SJCRH30 (cell line): Measurements from ENCODE around the gene SLC17A9. TPM values are rescaled to one million over a fixed set of nuclear protein-coding genes. Genes with fewer than 3 reads are reported as not detected.
A peak's percentile ranks its signal among the peaks of the same experiment; 100 is the strongest.

Experiments used
- DNase-seq, 2 experiments: peaks; one replicate each; pipeline ENCODE4 v3.0.0-alpha.2; 2015 to 2020
- H3K27ac ChIP-seq: fragments of 250-450 bp; sonication (Bioruptor Pico); 2 replicates; pipeline ENCODE4 v1.5.1; 2020; ENCODE audit warnings: mild to moderate bottlenecking, moderate library complexity
- H3K27me3 ChIP-seq: fragments of 250-450 bp; sonication (Bioruptor Pico); 2 replicates; pipeline ENCODE4 v1.5.1; 2020; ENCODE audit warnings: mild to moderate bottlenecking, moderate library complexity
- H3K36me3 ChIP-seq: fragments of 250-450 bp; sonication (Bioruptor Pico); 2 replicates; pipeline ENCODE4 v1.5.1; 2020; ENCODE audit warnings: mild to moderate bottlenecking, moderate library complexity
- H3K4me1 ChIP-seq: fragments of 250-450 bp; sonication (Bioruptor Pico); 2 replicates; pipeline ENCODE4 v1.5.1; 2020; ENCODE audit warnings: mild to moderate bottlenecking, moderate library complexity
- H3K4me3 ChIP-seq: fragments of 250-450 bp; sonication (Bioruptor Pico); 2 replicates; pipeline ENCODE4 v1.5.1; 2020; ENCODE audit warnings: mild to moderate bottlenecking, moderate library complexity
- H3K9me3 ChIP-seq: fragments of 250-450 bp; sonication (Bioruptor Pico); replicated peaks from 2 replicates; pipeline ENCODE4 v1.5.1; 2020; ENCODE audit warnings: mild to moderate bottlenecking, moderate library complexity
- total RNA-seq: library from RNA; depleted of rRNA; stranded (reverse); fragments of >200 nt; shearing (Covaris generic); gene quantifications from 2 replicates; pipeline ENCODE4 v1.2.3, GENCODE V29; 2014

SLC17A9 gene
- total RNA-seq, 1 experiment from 2014 or later = 2.1 TPM

GRCh38 chr20:62962891-62963613, 10.5 kb downstream of the SLC17A9 start:
- no peak for DNase-seq
- no peak overlapping the region for H3K27ac ChIP-seq
- no peaks in the 10 kb centered on the region for H3K36me3 ChIP-seq
- H3K27me3 ChIP-seq = peaks cover 16% of the 10 kb centered on the region
- no peak overlapping the region for H3K4me3 ChIP-seq
- peaks cover 25% of the 10 kb centered on the region for H3K4me1 ChIP-seq
- no peaks in the 10 kb centered on the region for H3K9me3 ChIP-seq

GRCh38 chr20:62963614-62964397, 11.3 kb downstream of the SLC17A9 start:
- Histone ChIP-seq H3K27ac (no peak overlapping the region), H3K4me1 (peaks cover 25% of the 10 kb centered on the region), H3K4me3 (no peak overlapping the region), H3K27me3 (peaks cover 24% of the 10 kb centered on the region), H3K36me3 (no peaks in the 10 kb centered on the region), H3K9me3 (no peaks in the 10 kb centered on the region)
- DNase-seq = no peak

GRCh38 chr20:62964700-62965099, 12.2 kb downstream of the SLC17A9 start:
- Histone ChIP-seq H3K9me3 (no peaks in the 10 kb centered on the region), H3K4me1 (peaks cover 25% of the 10 kb centered on the region), H3K4me3 (no peak overlapping the region), H3K36me3 (no peaks in the 10 kb centered on the region), H3K27ac (no peak overlapping the region), H3K27me3 (peaks cover 33% of the 10 kb centered on the region)
- DNase-seq = no peak

GRCh38 chr20:62965363-62965771, 12.9 kb downstream of the SLC17A9 start:
- H3K9me3 ChIP-seq = no peaks in the 10 kb centered on the region
- peak in 1 of 2 experiments; percentile 57 for DNase-seq
- peaks cover 24% of the 10 kb centered on the region for H3K4me1 ChIP-seq
- no peak overlapping the region for H3K4me3 ChIP-seq
- no peak overlapping the region for H3K27ac ChIP-seq
- peaks cover 40% of the 10 kb centered on the region for H3K27me3 ChIP-seq
- H3K36me3 ChIP-seq = no peaks in the 10 kb centered on the region

- H3K27ac ChIP-seq = no peak overlapping the region
- no peak for DNase-seq
- no peaks in the 10 kb centered on the region for H3K36me3 ChIP-seq
- H3K4me3 ChIP-seq = no peak overlapping the region
- H3K4me1 ChIP-seq = peaks cover 21% of the 10 kb centered on the region
- H3K9me3 ChIP-seq = no peaks in the 10 kb centered on the region
- peaks cover 48% of the 10 kb centered on the region for H3K27me3 ChIP-seq
These were observed 14.0 kb downstream of the SLC17A9 start for GRCh38 chr20:62966212-62967148.

GRCh38 chr20:62967149-62967501, 14.6 kb downstream of the SLC17A9 start:
- H3K4me1 ChIP-seq = peaks cover 16% of the 10 kb centered on the region
- DNase-seq = no peak
- H3K36me3 ChIP-seq = no peaks in the 10 kb centered on the region
- H3K27ac ChIP-seq = no peak overlapping the region
- no peak overlapping the region for H3K4me3 ChIP-seq
- no peaks in the 10 kb centered on the region for H3K9me3 ChIP-seq
- H3K27me3 ChIP-seq = peaks cover 48% of the 10 kb centered on the region

GRCh38 chr20:62967628-62968351, 15.3 kb downstream of the SLC17A9 start:
- Histone ChIP-seq H3K36me3 (no peaks in the 10 kb centered on the region), H3K27me3 (peaks cover 48% of the 10 kb centered on the region), H3K4me3 (no peak overlapping the region), H3K9me3 (no peaks in the 10 kb centered on the region), H3K4me1 (peaks cover 9% of the 10 kb centered on the region; the same call in 1 of the 2 replicates), H3K27ac (no peak overlapping the region)
- no peak for DNase-seq

GRCh38 chr20:62968378-62969178, 16.1 kb downstream of the SLC17A9 start:
- no peaks in the 10 kb centered on the region for H3K9me3 ChIP-seq
- peaks cover 9% of the 10 kb centered on the region; the same call in 1 of the 2 replicates for H3K4me1 ChIP-seq
- H3K4me3 ChIP-seq = no peak overlapping the region
- no peak for DNase-seq
- no peaks in the 10 kb centered on the region for H3K36me3 ChIP-seq
- H3K27me3 ChIP-seq = peaks cover 48% of the 10 kb centered on the region
- no peak overlapping the region for H3K27ac ChIP-seq

GRCh38 chr20:62969179-62969760, 16.8 kb downstream of the SLC17A9 start:
- H3K27ac ChIP-seq = no peak overlapping the region
- peaks cover 53% of the 10 kb centered on the region for H3K27me3 ChIP-seq
- no peak overlapping the region for H3K4me3 ChIP-seq
- no peak for DNase-seq
- no peaks in the 10 kb centered on the region for H3K9me3 ChIP-seq
- H3K4me1 ChIP-seq = peaks cover 9% of the 10 kb centered on the region; the same call in 1 of the 2 replicates
- H3K36me3 ChIP-seq = no peaks in the 10 kb centered on the region

- no peak overlapping the region for H3K4me3 ChIP-seq
- no peaks in the 10 kb centered on the region for H3K9me3 ChIP-seq
- no peak for DNase-seq
- peaks cover 8% of the 10 kb centered on the region; the same call in 1 of the 2 replicates for H3K4me1 ChIP-seq
- H3K27me3 ChIP-seq = peaks cover 60% of the 10 kb centered on the region
- H3K36me3 ChIP-seq = no peaks in the 10 kb centered on the region
- H3K27ac ChIP-seq = no peak overlapping the region
These were observed 17.4 kb downstream of the SLC17A9 start for GRCh38 chr20:62969939-62970306.

- DNase-seq = no peak
- Histone ChIP-seq H3K9me3 (no peaks in the 10 kb centered on the region), H3K27ac (no peak overlapping the region), H3K27me3 (peaks cover 57% of the 10 kb centered on the region), H3K4me1 (peaks cover 2% of the 10 kb centered on the region; the same call in 1 of the 2 replicates), H3K4me3 (no peak overlapping the region), H3K36me3 (no peaks in the 10 kb centered on the region)
These were observed 18.1 kb downstream of the SLC17A9 start for GRCh38 chr20:62970307-62971210.

GRCh38 chr20:62971211-62971949, 18.9 kb downstream of the SLC17A9 start:
- Histone ChIP-seq H3K27me3 (peaks cover 57% of the 10 kb centered on the region), H3K27ac (no peak overlapping the region), H3K9me3 (no peaks in the 10 kb centered on the region), H3K36me3 (no peaks in the 10 kb centered on the region), H3K4me3 (no peak overlapping the region), H3K4me1 (no peaks in the 10 kb centered on the region)
- DNase-seq = no peak
